Islet of Langerhans (tissue), 1 donor: ENCODE measurements around the gene SPAG9.
"Not testable (repeated sequence)": the region's sequence is repeated elsewhere in the genome, so short reads cannot be mapped to it uniquely, and the experiment has no call there.

ENCODE experiments used
- FAIRE-seq: peaks from one replicate; lab custom pipeline; 2011; peaks lifted over from hg19 to GRCh38; lab: Jason Lieb, UNC

The SPAG9 gene

GRCh38 chr17:51088287-51088686 lies 32.4 kb downstream of the SPAG9 start:
- FAIRE-seq, result no peak

- no peak for FAIRE-seq
Observed at GRCh38 chr17:51087072-51087757, 33.5 kb downstream of the SPAG9 start.

GRCh38 chr17:51085150-51085805 lies 35.4 kb downstream of the SPAG9 start:
- FAIRE-seq, result no peak

- no peak for FAIRE-seq
Observed at GRCh38 chr17:51083981-51084380, 36.7 kb downstream of the SPAG9 start.

GRCh38 chr17:51083364-51083763 lies 37.3 kb downstream of the SPAG9 start:
- FAIRE-seq, result not testable (repeated sequence)

- no peak for FAIRE-seq
Observed at GRCh38 chr17:51079049-51079448, 41.6 kb downstream of the SPAG9 start.

- no peak for FAIRE-seq
Observed at GRCh38 chr17:51078009-51078592, 42.6 kb downstream of the SPAG9 start.

- no peak for FAIRE-seq
Observed at GRCh38 chr17:51076821-51077220, 43.8 kb downstream of the SPAG9 start.

GRCh38 chr17:51071556-51071955 lies 49.1 kb downstream of the SPAG9 start:
- no peak for FAIRE-seq

- no peak for FAIRE-seq
Observed at GRCh38 chr17:51065466-51065865, 55.2 kb downstream of the SPAG9 start.

- FAIRE-seq, result no peak
Observed at GRCh38 chr17:51064061-51064735, 56.5 kb downstream of the SPAG9 start.

GRCh38 chr17:51060396-51060795 lies 60.3 kb downstream of the SPAG9 start:
- FAIRE-seq, result no peak

- no peak for FAIRE-seq
Observed at GRCh38 chr17:51059781-51060180, 60.9 kb downstream of the SPAG9 start.

GRCh38 chr17:51057534-51057933 lies 63.1 kb downstream of the SPAG9 start:
- FAIRE-seq, result peak; percentile 91

GRCh38 chr17:51056813-51057510 lies 63.7 kb downstream of the SPAG9 start:
- no peak for FAIRE-seq

GRCh38 chr17:51054748-51055147 lies 65.9 kb downstream of the SPAG9 start:
- FAIRE-seq, result no peak

- no peak for FAIRE-seq
Observed at GRCh38 chr17:51052235-51052634, 68.4 kb downstream of the SPAG9 start.

- no peak for FAIRE-seq
Observed at GRCh38 chr17:51050291-51051033, 70.2 kb downstream of the SPAG9 start.

- peak; percentile 98 for FAIRE-seq
Observed at GRCh38 chr17:51046514-51047384, 73.9 kb downstream of the SPAG9 start.

GRCh38 chr17:51046046-51046445 lies 74.6 kb downstream of the SPAG9 start:
- FAIRE-seq, result no peak

- no peak for FAIRE-seq
Observed at GRCh38 chr17:51045621-51046020, 75.0 kb downstream of the SPAG9 start.
